ENCODE measurements around the gene VEPH1. TPM values are rescaled to one million over a fixed set of nuclear protein-coding genes. Genes with fewer than 3 reads are reported as not detected.

Gene VEPH1
- polyA plus RNA-seq, 1 of the 3 experiments (the other 2 are of a cell fraction) = 6.0 TPM

DNA sequence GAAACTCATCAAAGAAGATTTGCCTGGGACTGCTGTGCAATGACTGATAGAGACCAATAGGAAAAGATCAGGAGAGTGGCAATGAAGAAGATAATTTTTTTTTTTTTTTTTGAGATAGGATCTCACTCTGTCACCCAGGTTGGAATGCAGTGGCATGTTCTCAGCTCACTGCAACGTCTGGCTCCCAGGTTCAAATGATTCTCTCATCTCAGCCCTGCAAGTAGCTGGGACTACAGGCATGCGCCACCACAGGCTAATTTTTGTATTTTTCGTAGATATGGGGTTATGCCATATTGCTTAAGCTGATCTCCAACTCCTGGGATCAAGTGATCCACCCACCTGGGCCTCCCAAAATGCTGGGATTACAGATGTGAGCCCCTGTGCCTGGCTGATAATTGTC is 226.4 kb downstream of the VEPH1 start (continued):
- TF ChIP-seq, protein P1, sequence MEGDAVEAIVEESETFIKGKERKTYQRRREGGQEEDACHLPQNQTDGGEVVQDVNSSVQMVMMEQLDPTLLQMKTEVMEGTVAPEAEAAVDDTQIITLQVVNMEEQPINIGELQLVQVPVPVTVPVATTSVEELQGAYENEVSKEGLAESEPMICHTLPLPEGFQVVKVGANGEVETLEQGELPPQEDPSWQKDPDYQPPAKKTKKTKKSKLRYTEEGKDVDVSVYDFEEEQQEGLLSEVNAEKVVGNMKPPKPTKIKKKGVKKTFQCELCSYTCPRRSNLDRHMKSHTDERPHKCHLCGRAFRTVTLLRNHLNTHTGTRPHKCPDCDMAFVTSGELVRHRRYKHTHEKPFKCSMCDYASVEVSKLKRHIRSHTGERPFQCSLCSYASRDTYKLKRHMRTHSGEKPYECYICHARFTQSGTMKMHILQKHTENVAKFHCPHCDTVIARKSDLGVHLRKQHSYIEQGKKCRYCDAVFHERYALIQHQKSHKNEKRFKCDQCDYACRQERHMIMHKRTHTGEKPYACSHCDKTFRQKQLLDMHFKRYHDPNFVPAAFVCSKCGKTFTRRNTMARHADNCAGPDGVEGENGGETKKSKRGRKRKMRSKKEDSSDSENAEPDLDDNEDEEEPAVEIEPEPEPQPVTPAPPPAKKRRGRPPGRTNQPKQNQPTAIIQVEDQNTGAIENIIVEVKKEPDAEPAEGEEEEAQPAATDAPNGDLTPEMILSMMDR (IDR thresholded peaks at IDR 0.05) = no peak
- no peak for TF ChIP-seq FOXJ3 (CRISPR knock-in tag; IDR thresholded peaks at IDR 0.05)
- no peak for TF ChIP-seq GATA2 (CRISPR knock-in tag; IDR thresholded peaks at IDR 0.05)
- no peak for TF ChIP-seq NFIC (IDR thresholded peaks at IDR 0.05; ENCODE audit: borderline replicate concordance)
- no peak for TF ChIP-seq JUND (IDR thresholded peaks at IDR 0.05)
- no peak for TF ChIP-seq RAD21 (IDR thresholded peaks at IDR 0.05; ENCODE audit: low read length)
- no peak for TF ChIP-seq TCF12 (IDR thresholded peaks at IDR 0.05)
- no peak for TF ChIP-seq SIN3A (IDR thresholded peaks at IDR 0.05; ENCODE audit: borderline replicate concordance, low read depth, low read length)
- TF ChIP-seq USF2 (IDR thresholded peaks at IDR 0.05; ENCODE audit: borderline replicate concordance, low read depth, low read length) = no peak
- no peak for TF ChIP-seq FOXM1 (IDR thresholded peaks at IDR 0.05; ENCODE audit: low read depth)
- TF ChIP-seq, protein P2, sequence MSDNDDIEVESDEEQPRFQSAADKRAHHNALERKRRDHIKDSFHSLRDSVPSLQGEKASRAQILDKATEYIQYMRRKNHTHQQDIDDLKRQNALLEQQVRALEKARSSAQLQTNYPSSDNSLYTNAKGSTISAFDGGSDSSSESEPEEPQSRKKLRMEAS (IDR thresholded peaks at IDR 0.05; ENCODE audit: low read depth) = no peak
- TF ChIP-seq EZH2phosphoT487 (IDR thresholded peaks at IDR 0.05; ENCODE audit: borderline replicate concordance, low read depth) = no peak

DNA sequence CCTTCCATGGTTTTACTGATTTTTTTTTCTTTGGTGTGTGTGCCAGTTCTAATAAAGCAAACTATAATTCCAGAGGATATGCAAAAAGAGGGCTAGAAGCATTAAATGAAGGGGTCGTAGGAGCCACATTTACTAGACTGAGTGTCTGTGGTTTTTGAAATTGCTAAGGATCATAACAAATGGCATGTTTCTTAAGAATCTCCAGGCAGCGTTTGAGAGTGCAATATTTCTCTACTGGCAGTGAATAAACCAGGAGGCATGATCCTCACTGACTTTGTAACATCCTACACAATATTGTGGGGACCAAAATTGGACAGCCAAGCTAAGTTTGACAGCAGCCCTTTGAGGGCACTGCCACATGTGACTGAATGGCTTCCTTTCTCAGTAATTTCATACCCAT is 227.4 kb downstream of the VEPH1 start:
- H3K9ac ChIP-seq = no peak overlapping the region
- TF ChIP-seq, protein P3, sequence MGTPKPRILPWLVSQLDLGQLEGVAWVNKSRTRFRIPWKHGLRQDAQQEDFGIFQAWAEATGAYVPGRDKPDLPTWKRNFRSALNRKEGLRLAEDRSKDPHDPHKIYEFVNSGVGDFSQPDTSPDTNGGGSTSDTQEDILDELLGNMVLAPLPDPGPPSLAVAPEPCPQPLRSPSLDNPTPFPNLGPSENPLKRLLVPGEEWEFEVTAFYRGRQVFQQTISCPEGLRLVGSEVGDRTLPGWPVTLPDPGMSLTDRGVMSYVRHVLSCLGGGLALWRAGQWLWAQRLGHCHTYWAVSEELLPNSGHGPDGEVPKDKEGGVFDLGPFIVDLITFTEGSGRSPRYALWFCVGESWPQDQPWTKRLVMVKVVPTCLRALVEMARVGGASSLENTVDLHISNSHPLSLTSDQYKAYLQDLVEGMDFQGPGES (IDR thresholded peaks at IDR 0.05; ENCODE audit: low read depth, low read length) = no peak
- no peak for TF ChIP-seq FOXM1 (IDR thresholded peaks at IDR 0.05; ENCODE audit: low read depth)
- no peak for TF ChIP-seq SMC3 (IDR thresholded peaks at IDR 0.05; ENCODE audit: low read depth, low read length)
- H3K9me2 ChIP-seq = no peaks in the 10 kb centered on the region
- no peak overlapping the region; a peak in 1 of 4 replicates for H3K27ac ChIP-seq (ENCODE audit: low read depth in 2 of 2, low read length in 1 of 2)
- no peaks in the 10 kb centered on the region for H3K36me3 ChIP-seq (replicated peaks in 1 of 2; ENCODE audit: control insufficient read depth in 1 of 2, insufficient read depth in 2 of 2, low read length in 1 of 2)
- no peak overlapping the region for H3K4me2 ChIP-seq
- no peaks in the 10 kb centered on the region for H3K79me2 ChIP-seq (ENCODE audit: insufficient read depth)
- POLR2A ChIA-PET = no interaction called here
- H2AFZ ChIP-seq (ENCODE audit: low read depth) = no peak overlapping the region
- H3K4me3 ChIP-seq (ENCODE audit: low read depth in 2 of 2, low read length in 1 of 2) = no peak overlapping the region
- 69% methylated on average over 2 of the region's 2 CpGs for WGBS (ENCODE audit: low lambda C conversion rate)
- H3K27me3 ChIP-seq (ENCODE audit: insufficient read depth) = no peaks in the 10 kb centered on the region
- peaks cover 6% of the 10 kb centered on the region for H3F3A ChIP-seq (replicated peaks; ENCODE audit: insufficient read depth)
- CTCF ChIA-PET = interaction anchor here (0.7 kb wide), 1 partner anchor 16 kb away, joined by 3 read pairs; no protein-coding TSS in a partner anchor
- H3K9me3 ChIP-seq = no peaks in the 10 kb centered on the region
- H4K20me1 ChIP-seq (ENCODE audit: insufficient read depth) = no peaks in the 10 kb centered on the region
- DNase-seq = no peak
- H3K4me1 ChIP-seq (ENCODE audit: control insufficient read depth in 1 of 2, insufficient read depth in 2 of 2, low read depth in 1 of 2, low read length in 1 of 2) = peaks cover 3 to 7% of the 10 kb centered on the region in 2 experiments; a peak in 2 of 4 replicates

Measured in SK-N-SH (cell line).